CD4-positive, alpha-beta T cell treated with Interferon gamma for 1 hour (primary cell): ENCODE measurements around the gene APBA1.
"Not testable (repeated sequence)": the region's sequence is repeated elsewhere in the genome, so short reads cannot be mapped to it uniquely, and the experiment has no call there.

Experiments
- DNase-seq: peaks from one replicate; pipeline ENCODE4 v3.0.0-alpha.2; 2020

Gene APBA1

GRCh38 chr9:69603656-69604055, 68.5 kb downstream of the APBA1 start:
- DNase-seq, result no peak

- no peak for DNase-seq
Measured at GRCh38 chr9:69602773-69603172, 69.4 kb downstream of the APBA1 start.

- no peak for DNase-seq
Measured at GRCh38 chr9:69601698-69602097, 70.5 kb downstream of the APBA1 start.

- DNase-seq, result no peak
Measured at GRCh38 chr9:69600314-69601047, 71.7 kb downstream of the APBA1 start.

GRCh38 chr9:69599232-69599971, 72.8 kb downstream of the APBA1 start:
- DNase-seq, result no peak

GRCh38 chr9:69596906-69597305, 75.3 kb downstream of the APBA1 start:
- DNase-seq, result not testable (repeated sequence)

GRCh38 chr9:69594180-69594579, 78.0 kb downstream of the APBA1 start:
- no peak for DNase-seq

GRCh38 chr9:69593756-69594155, 78.4 kb downstream of the APBA1 start:
- DNase-seq, result no peak

- no peak for DNase-seq
Measured at GRCh38 chr9:69593301-69593700, 78.9 kb downstream of the APBA1 start.

- DNase-seq, result no peak
Measured at GRCh38 chr9:69590266-69590665, 81.9 kb downstream of the APBA1 start.

- no peak for DNase-seq
Measured at GRCh38 chr9:69589156-69589555, 83.0 kb downstream of the APBA1 start.

GRCh38 chr9:69585571-69585970, 86.6 kb downstream of the APBA1 start:
- no peak for DNase-seq

- no peak for DNase-seq
Measured at GRCh38 chr9:69584759-69585158, 87.4 kb downstream of the APBA1 start.

GRCh38 chr9:69583645-69584234, 88.4 kb downstream of the APBA1 start:
- DNase-seq, result no peak

- no peak for DNase-seq
Measured at GRCh38 chr9:69582544-69583297, 89.5 kb downstream of the APBA1 start.

- DNase-seq, result no peak
Measured at GRCh38 chr9:69582018-69582417, 90.2 kb downstream of the APBA1 start.

- DNase-seq, result no peak
Measured at GRCh38 chr9:69580582-69581214, 91.5 kb downstream of the APBA1 start.

- no peak for DNase-seq
Measured at GRCh38 chr9:69579760-69580581, 92.2 kb downstream of the APBA1 start.

- DNase-seq, result no peak
Measured at GRCh38 chr9:69579032-69579758, 93.0 kb downstream of the APBA1 start.

GRCh38 chr9:69578026-69578425, 94.1 kb downstream of the APBA1 start:
- DNase-seq, result no peak

- DNase-seq, result no peak
Measured at GRCh38 chr9:69577123-69577522, 95.0 kb downstream of the APBA1 start.
